SHP77 (cell line): ENCODE measurements around the gene SORBS1.

Source experiments
- DNase-seq, 2 experiments: peaks; one replicate each; lab custom pipeline; 2025; lab: John Stamatoyannopoulos, UW

The SORBS1 gene

GRCh38 chr10:95539560-95540284 lies 21.4 kb downstream of the SORBS1 start:
- DNase-seq, result no peak

- no peak for DNase-seq
Observed at GRCh38 chr10:95538412-95538811, 22.8 kb downstream of the SORBS1 start.

- DNase-seq, result no peak
Observed at GRCh38 chr10:95537542-95537927, 23.6 kb downstream of the SORBS1 start.

- DNase-seq, result no peak
Observed at GRCh38 chr10:95536894-95537541, 24.2 kb downstream of the SORBS1 start.

- DNase-seq, result no peak
Observed at GRCh38 chr10:95536017-95536416, 25.2 kb downstream of the SORBS1 start.

- DNase-seq, result no peak
Observed at GRCh38 chr10:95535526-95535925, 25.6 kb downstream of the SORBS1 start.

- DNase-seq, result no peak
Observed at GRCh38 chr10:95533590-95533989, 27.6 kb downstream of the SORBS1 start.

- no peak for DNase-seq
Observed at GRCh38 chr10:95532536-95532935, 28.6 kb downstream of the SORBS1 start.

- no peak for DNase-seq
Observed at GRCh38 chr10:95531994-95532399, 29.2 kb downstream of the SORBS1 start.

GRCh38 chr10:95531058-95531809 lies 29.9 kb downstream of the SORBS1 start:
- no peak for DNase-seq

- no peak for DNase-seq
Observed at GRCh38 chr10:95530561-95530960, 30.6 kb downstream of the SORBS1 start.

GRCh38 chr10:95530029-95530428 lies 31.1 kb downstream of the SORBS1 start:
- DNase-seq, result no peak

GRCh38 chr10:95526044-95526443 lies 35.1 kb downstream of the SORBS1 start:
- DNase-seq, result no peak

GRCh38 chr10:95525033-95525418 lies 36.1 kb downstream of the SORBS1 start:
- DNase-seq, result no peak

- no peak for DNase-seq
Observed at GRCh38 chr10:95524358-95525032, 36.7 kb downstream of the SORBS1 start.

- no peak for DNase-seq
Observed at GRCh38 chr10:95522117-95522516, 39.1 kb downstream of the SORBS1 start.

- DNase-seq, result no peak
Observed at GRCh38 chr10:95520617-95521016, 40.6 kb downstream of the SORBS1 start.

GRCh38 chr10:95518455-95519452 lies 42.4 kb downstream of the SORBS1 start:
- no peak for DNase-seq

GRCh38 chr10:95517536-95518454 lies 43.4 kb downstream of the SORBS1 start:
- DNase-seq, result peak; percentile 61 to 71

GRCh38 chr10:95516774-95517373 lies 44.3 kb downstream of the SORBS1 start:
- no peak for DNase-seq
